Mammary epithelial cell (primary cell): ENCODE measurements around the gene NPHP4.

Experiments
- EZH2 ChIP-seq: IDR thresholded peaks from 2 replicates; pipeline ENCODE4 v1.6.1; 2012; ENCODE audit warnings: low read length, inconsistent platforms, borderline replicate concordance
- TF ChIP-seq, protein P1 (sequence below), 2 donors: IDR thresholded peaks in 1 of 2; conservative IDR thresholded peaks in 1 of 2; 2 replicates each; pipeline ENCODE4 v1.5.1; 2011 to 2012; ENCODE audit warnings: inconsistent platforms in 2 of 2, low read length in 2 of 2, mild to moderate bottlenecking in 2 of 2, control low read depth in 1 of 2, low read depth in 1 of 2; ENCODE audit not compliant: insufficient read depth in 1 of 2; ENCODE audit errors: extremely low read depth in 1 of 2

DNA sequence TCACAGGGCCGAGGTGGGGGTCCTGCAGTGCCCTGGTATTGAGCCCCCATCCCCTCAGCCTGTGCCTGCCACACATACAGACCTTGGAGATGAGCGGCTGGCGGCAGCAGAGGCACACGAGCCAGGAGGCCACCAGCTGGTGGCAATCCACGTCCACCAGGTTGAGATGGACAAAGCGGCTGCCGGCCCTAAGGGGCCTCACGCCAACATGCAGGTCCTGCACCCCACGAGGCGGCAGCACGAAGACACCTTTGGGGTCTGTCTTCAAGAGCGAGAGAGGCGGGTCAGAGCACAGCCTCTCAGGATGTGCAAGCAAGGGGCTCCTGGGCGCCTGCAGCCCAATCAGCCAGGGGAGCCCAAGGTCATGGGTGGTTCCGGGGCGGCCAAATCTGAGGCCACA lies 128.0 kb downstream of the NPHP4 start:
- TF ChIP-seq, protein P1, sequence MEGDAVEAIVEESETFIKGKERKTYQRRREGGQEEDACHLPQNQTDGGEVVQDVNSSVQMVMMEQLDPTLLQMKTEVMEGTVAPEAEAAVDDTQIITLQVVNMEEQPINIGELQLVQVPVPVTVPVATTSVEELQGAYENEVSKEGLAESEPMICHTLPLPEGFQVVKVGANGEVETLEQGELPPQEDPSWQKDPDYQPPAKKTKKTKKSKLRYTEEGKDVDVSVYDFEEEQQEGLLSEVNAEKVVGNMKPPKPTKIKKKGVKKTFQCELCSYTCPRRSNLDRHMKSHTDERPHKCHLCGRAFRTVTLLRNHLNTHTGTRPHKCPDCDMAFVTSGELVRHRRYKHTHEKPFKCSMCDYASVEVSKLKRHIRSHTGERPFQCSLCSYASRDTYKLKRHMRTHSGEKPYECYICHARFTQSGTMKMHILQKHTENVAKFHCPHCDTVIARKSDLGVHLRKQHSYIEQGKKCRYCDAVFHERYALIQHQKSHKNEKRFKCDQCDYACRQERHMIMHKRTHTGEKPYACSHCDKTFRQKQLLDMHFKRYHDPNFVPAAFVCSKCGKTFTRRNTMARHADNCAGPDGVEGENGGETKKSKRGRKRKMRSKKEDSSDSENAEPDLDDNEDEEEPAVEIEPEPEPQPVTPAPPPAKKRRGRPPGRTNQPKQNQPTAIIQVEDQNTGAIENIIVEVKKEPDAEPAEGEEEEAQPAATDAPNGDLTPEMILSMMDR (conservative IDR thresholded peaks at IDR 0.05 in 1 of 2, IDR thresholded peaks at IDR 0.05 in 1 of 2; ENCODE audit: extremely low read depth in 1 of 2, insufficient read depth in 1 of 2, low read depth in 1 of 2, low read length in 2 of 2): no peak
- TF ChIP-seq EZH2: no peak
